DMS 273 (cell line): Measurements from ENCODE around the gene SCAP.
"Not testable (repeated sequence)": the region's sequence is repeated elsewhere in the genome, so short reads cannot be mapped to it uniquely, and the experiment has no call there.

Source experiments
- DNase-seq: peaks from one replicate; lab custom pipeline; 2025; ENCODE audit not compliant: unreplicated experiment; lab: John Stamatoyannopoulos, UW

The SCAP gene

DNA sequence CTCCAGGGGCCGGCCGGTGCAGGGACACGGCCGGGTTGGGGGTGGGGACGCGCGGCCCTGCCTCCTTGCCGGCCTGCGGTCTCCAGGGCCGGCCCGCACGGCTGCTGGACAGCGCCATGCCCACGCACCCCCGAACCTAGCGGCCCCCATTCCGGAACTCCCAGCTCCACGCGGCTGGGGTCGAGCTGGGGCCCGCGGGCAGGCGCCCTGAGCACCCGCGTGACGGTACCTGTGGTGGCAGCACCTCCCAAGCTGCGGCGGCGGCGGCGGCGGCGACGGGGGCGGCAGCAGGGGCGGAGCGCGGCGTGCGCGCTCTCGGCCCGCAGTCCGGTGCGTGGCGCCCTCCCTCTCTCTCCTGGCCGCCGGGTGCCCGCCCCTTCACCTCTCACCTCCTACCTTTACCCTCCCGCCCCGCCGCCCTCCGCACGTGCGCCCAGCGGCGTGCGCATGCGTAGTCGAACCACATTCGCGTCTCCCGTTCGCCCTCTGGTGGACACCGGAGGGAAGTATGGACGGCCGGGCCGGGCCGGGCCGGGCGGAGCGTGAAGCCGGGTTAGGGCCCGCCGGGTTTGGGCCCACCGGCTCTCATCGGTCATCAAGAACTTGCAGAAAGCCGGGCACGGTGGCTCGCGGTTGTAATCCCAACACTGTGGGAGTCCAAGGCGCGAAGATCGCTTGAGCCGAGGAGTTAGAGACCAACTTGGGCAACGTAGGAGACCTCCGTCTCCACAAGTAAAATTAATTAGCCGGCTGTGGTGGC, at the start of gene SCAP:
TSS of gene SCAP (minus strand) at position 372 of the 760 bp plus-strand sequence. CDS start 32,948 bp downstream, outside the sequence.
- peak; percentile 94 for DNase-seq

- DNase-seq: no peak
These were observed 47.8 kb upstream of the SCAP start for GRCh38 chr3:47523310-47524073.

- DNase-seq: peak; percentile 92
These were observed 46.6 kb upstream of the SCAP start for GRCh38 chr3:47522082-47522987.

DNA sequence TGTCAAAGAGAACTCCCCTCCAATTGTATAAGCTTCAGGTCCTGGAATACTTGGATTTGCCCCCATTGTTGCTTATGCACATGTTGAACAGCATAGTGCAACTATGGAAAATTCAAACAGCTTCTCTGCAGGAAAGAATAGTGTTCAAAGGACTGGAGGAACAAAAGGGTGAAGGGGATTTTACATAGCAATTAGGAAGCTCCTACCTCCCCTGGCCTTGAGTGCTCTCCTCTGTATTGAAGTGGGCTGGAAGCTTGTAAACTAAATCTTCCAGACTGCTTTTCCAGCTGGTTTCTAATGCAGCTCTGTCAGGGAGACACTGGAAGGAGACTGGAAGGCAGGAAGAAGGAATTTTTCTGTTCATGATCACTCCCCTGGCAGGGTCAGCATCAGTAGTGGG, 45.0 kb upstream of the SCAP start:
- DNase-seq: no peak

- no peak for DNase-seq
These were observed 42.2 kb upstream of the SCAP start for GRCh38 chr3:47517937-47518336.

DNA sequence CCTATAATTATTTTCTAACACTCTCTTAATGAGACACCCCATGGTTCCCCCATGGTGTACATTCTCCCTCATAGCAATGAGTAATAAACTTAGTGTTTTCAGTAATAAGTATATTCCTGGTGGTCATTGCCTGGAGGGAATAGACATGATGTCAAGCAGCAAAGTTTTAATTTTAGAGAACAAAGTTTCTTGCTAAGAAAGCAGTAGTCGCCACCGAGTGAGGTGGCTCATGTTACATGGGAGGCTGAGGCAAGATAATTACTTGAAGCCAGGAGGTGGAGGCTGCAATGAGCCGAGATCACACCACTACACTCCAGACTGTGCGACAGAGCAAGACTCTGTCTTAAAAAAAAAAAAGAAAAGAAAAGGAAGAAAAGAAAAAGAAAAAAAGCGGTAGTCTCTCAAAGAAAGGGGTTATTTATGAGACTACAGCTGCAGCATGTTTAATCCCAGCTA, 40.2 kb upstream of the SCAP start:
- DNase-seq: peak; percentile 43

DNA sequence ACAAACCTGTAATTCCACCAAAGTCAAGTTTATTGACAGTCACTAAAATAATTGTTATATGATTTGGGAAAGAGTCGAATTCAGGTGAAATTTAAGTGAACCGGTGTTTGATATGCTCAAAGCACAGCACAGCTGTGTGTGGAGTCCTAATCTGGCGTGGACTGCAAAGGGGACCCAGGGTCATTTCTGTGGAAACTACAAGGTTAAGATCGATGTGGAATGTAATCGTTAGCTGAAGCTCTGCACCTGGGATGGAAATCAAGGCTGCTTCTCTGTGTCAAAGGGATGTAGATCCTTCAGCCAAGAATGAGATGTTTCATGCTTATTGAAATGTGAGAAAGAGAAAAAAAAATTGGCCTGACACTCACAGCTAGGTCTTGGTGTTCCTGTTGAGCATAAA, 39.4 kb upstream of the SCAP start:
- DNase-seq: peak; percentile 9

DNA sequence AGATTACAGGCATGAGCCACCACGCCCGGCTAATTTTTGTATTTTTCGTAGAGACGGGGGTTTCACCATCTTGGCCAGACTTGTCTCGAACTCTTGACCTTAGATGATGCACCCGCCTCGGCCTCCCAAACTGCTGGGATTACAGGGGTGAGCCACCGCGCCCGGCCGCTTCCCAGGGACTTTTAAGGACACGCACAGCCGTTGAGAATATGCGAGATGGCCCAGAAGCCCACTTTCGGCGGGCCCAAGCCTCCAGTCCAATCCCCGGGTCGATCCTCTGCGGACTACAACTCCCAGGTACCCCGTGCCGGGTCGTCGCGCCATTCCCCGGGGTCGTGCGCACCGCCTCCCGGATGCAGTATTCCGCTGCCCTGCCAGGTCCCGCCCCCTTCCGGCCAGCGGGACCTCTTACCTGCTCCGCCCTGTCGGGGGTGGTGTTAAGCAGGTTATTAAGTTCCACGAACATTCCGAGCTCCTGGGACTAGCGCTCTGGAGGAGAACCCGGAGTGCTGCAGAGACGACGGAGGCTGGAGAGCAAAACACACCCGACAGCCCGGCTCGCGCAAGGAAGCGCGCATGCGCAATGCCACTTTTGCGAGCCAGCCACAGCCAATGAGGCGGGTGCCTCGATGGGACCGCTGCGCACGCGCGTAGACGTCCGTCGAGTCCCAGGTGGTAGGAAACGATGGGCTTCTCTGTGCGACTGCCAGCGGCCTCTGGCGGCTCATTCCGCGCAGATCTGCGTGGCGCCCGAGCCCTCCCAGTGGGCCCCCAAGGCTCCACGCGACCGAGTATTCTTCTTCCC, 37.6 kb upstream of the SCAP start, which contains the start of gene ELP6:
TSS of gene ELP6 (minus strand) at position 588 of the 805 bp plus-strand sequence. CDS start at position 466, 122 bp downstream.
- DNase-seq: peak; percentile 98

- peak; percentile 39 for DNase-seq
These were observed 36.8 kb upstream of the SCAP start for GRCh38 chr3:47512416-47513124.

GRCh38 chr3:47505267-47505666, 29.5 kb upstream of the SCAP start:
- DNase-seq: not testable (repeated sequence)

DNA sequence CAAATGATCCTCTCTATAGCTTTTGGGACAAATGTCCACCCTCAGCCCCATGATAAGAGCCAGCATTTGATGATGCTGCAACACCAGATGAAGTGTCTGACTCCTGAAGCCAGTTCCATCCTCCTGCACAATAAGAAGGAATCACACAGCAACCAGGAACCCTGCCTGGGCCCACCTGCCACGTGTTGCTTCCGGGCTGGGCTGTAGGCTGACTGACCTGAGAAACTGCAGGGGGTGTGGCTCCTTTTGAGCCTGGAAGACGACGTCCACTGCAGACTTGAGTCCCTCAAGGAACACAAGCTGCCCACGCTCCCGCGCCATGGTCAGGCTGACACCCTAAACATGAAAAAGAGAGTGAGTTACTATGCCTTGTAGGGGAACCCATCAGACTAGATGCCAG, 28.4 kb upstream of the SCAP start:
- no peak for DNase-seq

GRCh38 chr3:47503033-47503432, 27.3 kb upstream of the SCAP start:
- DNase-seq: no peak

DNA sequence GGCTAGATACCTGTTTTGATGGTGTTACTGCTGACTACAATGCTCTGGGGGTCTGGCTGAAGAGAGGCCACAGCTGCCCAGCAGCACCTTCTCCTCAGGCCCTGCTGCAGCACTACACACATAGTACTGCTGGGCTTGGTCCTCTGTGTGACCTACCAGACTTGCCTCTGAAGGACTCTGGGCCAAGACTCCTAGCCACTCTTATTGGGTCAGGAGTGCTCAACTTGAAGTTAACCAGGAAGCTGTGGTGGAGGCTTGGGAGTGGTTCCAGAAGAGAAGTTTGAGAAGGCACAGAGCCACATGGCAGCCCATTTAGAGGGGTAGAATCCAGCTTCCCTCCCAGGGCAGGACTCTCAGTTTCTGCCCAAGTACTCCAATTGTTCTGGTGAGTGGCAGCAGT, 21.2 kb upstream of the SCAP start:
- no peak for DNase-seq

DNA sequence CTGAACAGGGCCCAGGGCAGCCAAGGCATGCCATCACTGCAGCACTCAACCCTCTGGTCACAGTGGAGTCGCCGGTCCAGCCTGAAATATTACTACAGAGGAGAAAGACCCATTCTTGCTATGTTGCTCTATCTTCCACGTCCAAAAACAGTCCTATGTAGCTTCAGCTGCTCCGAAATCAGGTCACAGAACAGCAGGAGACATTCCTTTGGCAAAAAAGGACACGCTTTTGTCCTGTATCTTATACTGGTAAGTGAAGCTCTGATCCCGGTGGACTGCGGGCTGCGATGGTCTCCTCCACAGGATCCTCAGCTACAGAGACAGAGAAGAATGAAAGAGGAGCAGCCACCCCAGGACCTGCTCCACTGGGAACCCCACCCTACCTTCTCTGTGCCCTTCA, 20.1 kb upstream of the SCAP start:
- no peak for DNase-seq

DNA sequence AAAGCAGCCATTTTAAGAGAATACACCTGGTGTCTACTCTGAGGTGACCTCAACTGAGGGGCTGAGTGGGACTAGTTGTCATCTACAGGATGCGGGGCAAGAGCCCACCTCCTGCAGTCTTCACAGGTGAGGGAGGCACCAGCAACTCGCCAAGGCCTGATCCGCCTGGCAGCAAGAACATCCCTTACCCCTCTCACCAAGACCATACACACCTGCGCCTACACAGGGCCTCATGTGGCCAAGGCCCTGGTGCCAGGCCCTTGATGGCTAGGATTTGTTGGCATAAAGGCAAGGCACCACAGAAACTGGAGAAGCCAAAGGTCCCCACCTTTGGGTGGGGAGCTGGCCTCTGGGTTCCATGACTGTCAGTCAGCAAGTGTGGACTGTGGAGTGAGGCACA, 19.4 kb upstream of the SCAP start:
- DNase-seq: no peak

DNA sequence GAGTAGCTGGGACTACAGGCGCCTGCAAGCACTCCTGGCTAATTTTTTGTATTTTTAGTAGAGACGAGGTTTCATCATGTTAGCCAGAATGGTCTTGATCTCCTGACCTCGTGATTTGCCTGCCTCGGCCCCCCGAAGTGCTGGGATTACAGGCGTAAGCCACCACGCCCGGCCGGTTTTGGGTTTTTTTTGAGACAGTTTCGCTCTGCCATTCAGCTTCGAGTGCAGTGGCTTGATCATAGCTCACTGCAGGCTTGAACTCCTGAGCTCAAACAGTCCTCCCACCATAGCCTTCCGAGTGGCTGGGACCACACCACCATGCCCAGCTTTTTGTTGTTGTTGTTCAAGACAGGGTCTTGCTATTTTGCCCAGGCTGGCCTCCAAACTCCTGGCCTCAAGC, 16.0 kb upstream of the SCAP start:
- DNase-seq: no peak

DNA sequence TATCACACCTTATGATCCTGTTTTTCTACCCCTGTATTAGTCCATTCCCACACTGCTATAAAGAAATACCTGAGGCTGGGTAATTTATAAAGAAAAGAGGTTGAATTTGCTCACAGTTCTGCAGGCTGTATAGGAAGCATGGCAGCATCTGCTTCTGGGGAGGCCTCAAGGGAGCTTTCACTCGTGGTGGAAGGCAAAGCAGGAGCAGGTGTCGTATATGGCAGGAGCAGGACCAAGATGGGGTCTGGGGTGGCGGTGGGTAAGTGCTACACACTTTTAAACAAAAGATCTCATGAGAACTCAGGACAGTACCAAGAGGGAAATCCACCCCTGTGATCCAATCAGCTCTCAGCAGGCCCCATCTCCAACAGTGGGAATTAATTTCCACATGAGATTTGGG, 15.4 kb upstream of the SCAP start:
- DNase-seq: no peak

DNA sequence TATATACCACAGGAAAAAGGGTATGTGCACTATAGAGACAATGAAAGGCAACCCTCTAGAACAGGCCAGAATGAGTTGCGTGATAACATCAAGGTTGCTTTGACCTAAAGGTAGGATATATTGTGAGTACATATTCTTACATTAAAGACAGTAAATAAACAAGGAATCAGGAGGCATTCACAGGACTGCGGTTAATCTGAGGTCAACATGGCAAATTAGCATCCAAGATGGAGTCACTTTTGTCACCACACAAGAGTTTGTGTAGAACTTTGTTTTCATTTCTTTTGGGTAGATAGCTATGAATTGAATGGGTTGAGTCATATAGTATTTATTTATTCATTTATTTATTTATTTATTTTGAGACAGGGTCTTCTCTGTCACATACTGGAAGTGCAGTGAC, 11.5 kb upstream of the SCAP start:
- DNase-seq: no peak

- no peak for DNase-seq
These were observed 10.1 kb upstream of the SCAP start for GRCh38 chr3:47485812-47486211.

GRCh38 chr3:47482366-47482765, 6.6 kb upstream of the SCAP start:
- DNase-seq: peak; percentile 54
